Measurements from ENCODE around the gene ROGDI.

DNA sequence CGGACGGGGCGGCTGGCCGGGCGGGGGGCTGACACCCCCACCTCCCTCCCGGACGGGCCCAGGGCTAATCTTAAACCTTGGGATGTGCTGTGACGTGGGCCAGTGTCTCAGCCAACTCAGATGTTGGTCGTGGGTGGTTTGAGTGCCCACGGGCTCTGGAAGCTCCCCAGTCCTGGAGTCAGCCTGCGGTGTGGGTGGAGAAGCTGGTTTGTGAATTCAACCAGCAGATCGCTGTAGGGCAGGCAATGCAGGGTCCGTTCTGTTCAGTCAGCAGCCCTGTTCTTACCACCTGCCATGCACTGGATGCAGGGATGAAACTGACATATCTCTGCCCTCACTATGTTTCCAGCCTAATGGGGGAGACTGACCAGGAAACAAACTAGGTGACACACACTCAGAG, 27.4 kb downstream of the ROGDI start:
- TF ChIP-seq POLR2A (IDR thresholded peaks at IDR 0.05) (no peak), CTCF (IDR thresholded peaks at IDR 0.05) (no peak)
